Kidney tubule cell (primary cell): ENCODE measurements around the gene RAP1GAP2.
"Not testable (repeated sequence)": the region's sequence is repeated elsewhere in the genome, so short reads cannot be mapped to it uniquely, and the experiment has no call there.

Experiments used
- DNase-seq: peaks from one replicate; pipeline ENCODE4 v3.0.0-alpha.2; 2018; ENCODE audit warnings: low spot score

Gene RAP1GAP2

GRCh38 chr17:2883544-2884213, 87.4 kb downstream of the RAP1GAP2 start:
- DNase-seq: peak; percentile 60

GRCh38 chr17:2885733-2886132, 89.5 kb downstream of the RAP1GAP2 start:
- DNase-seq: no peak

DNA sequence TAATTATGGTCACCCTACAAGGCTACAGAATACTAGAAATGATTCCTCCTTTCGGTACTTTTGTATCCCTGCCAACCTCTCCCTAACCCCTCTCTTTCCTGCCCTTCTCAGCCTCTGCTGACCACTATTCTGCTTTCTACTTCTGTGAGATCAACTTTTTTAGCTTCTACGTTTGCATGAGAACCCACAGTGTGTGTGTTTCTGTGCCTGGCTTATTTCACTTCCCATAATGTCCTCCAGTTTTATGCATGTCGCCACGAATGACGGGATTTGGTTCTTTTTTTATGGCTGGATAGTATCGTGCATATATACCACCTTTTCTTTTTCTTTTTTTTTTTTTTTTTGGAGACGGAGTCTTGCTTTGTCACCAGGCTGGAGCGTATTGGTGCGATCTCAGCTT, 92.1 kb downstream of the RAP1GAP2 start:
- DNase-seq: no peak

GRCh38 chr17:2889256-2889655, 93.0 kb downstream of the RAP1GAP2 start:
- peak; percentile 28 for DNase-seq

GRCh38 chr17:2890778-2891177, 94.5 kb downstream of the RAP1GAP2 start:
- not testable (repeated sequence) for DNase-seq

GRCh38 chr17:2892305-2892971, 96.2 kb downstream of the RAP1GAP2 start:
- peak; percentile 96 for DNase-seq

DNA sequence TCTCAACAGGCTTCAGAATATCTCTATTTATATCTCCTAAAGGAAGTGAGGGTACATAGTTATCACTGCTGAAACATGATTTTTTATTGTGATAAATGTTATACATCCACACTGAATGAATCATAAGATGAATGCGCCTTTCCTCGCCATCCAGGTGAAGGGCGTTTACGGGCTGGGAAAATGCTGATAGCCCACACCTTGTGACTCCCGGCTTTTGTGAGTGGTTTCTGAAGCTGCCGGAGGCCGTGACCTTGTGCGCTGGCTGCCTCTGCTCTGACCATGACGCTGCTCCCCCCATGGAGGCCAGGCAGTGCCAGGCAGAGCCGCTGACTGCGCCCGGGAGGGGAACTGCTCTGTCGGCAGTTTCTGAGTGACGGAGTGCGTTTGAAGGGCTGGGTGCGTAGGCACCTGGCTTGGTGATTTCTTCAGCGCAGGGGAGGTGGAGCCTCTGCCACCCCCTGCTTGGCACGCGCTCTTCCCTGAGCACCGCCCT, 97.2 kb downstream of the RAP1GAP2 start:
- peak; percentile 87 for DNase-seq

DNA sequence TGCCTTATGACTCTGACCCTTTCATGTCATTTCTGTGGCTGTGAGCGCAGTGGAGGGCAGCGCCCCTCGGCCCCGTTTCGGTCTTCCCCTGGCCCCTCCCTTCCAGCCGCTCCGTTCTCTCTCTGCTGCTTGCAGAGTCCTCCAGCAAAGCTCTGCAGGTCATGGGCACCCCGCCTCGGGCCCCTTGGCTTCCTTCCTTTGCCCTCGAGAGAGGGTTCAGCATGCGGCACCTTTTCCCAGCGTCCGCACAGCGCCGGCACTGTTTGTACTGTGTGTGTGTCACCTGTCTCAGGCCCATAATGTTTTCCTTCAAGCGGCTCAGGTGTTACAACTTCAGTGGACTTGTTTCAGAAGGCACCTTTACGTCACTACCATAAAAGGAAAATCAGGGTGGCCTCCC, 98.5 kb downstream of the RAP1GAP2 start:
- DNase-seq: no peak

GRCh38 chr17:2897605-2898004, 101.4 kb downstream of the RAP1GAP2 start:
- no peak for DNase-seq

GRCh38 chr17:2898255-2898926, 102.2 kb downstream of the RAP1GAP2 start:
- no peak for DNase-seq

- peak; percentile 86 for DNase-seq
Observed at GRCh38 chr17:2899906-2900305, 103.7 kb downstream of the RAP1GAP2 start.

DNA sequence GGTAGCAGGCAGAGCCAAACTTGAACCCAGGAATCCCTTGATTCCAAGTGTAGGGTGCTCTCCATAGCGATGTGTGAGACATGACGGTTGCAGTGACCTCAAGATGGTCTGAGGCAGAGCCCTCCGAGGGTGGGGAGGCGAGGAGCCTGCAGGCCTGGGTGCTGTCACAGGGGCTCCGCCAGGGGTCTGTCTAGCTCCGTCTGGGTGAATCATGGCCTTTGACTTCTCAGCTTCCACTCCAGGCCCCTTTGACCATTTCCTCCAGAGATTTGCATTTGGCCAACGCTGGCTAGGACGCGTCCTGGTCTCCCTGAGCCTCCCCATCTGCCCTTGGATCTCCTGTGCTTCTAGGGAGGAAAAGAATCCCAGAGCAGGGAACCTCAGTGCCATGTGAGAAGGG, 104.6 kb downstream of the RAP1GAP2 start:
- DNase-seq: no peak

GRCh38 chr17:2901582-2901981, 105.3 kb downstream of the RAP1GAP2 start:
- DNase-seq: no peak

- DNase-seq: no peak
Observed at GRCh38 chr17:2902546-2902945, 106.3 kb downstream of the RAP1GAP2 start.

GRCh38 chr17:2903193-2903974, 107.1 kb downstream of the RAP1GAP2 start:
- no peak for DNase-seq

DNA sequence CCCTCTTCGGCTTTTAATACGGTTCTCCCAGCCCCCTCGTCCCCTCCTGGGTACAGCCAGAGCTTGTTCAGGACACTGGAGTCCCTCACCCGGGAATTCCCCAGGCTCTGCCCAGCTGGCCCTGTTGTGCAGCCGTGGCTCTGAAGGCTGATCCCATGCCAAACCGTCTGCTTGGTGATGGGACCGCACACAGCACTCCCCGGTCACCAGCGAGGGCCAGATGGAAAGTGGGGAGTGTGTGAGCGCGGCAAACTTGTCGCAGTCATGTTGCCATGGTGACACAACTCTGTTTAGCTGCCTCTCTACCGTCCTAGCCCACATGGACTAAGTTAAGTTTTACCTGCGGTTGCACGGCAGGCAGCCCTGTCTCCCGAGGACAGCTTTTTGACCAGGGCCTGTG, 107.9 kb downstream of the RAP1GAP2 start:
- peak; percentile 88 for DNase-seq

GRCh38 chr17:2905269-2905668, 109.0 kb downstream of the RAP1GAP2 start:
- no peak for DNase-seq

DNA sequence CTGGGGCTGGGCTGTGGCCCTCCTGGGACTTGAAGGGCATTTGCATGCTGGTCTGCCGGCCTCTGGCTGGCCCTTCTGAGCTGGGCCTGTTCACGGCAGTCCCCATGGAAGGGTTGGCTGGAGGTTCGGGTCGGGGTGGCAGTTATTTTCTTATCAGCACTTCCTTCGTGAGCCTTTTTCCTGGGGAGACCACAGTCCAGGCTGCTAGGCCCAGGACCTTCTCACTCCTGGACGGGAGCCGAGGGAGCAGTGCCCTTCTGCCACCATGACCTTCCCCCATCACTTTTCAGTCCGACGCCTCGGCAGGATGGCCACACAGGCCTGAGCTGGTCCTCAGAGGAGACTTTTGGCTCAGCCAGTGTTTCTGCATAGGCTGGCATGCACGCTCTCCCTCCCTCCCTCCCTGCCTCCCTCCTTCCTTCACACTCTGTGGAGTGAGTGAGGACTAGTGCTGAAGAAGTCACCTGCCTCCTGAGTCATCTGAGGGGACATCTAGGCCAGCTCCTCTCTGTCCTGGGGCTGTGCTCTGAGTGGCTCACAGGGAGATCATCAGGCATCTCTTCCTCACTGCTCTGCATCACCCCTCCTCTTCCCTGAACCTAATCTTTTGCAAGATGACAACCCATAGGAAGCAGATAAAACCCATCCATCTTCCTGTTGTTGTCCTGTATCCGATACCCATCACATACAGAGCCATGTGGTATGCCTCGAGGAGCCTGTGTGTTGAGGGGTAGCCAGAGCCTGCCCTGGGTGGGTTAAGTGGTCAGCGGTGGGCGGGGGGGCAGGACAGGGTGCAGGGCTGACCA, 109.7 kb downstream of the RAP1GAP2 start:
- peak; percentile 75 for DNase-seq

- DNase-seq: peak; percentile 82
Observed at GRCh38 chr17:2906901-2907300, 110.7 kb downstream of the RAP1GAP2 start.

DNA sequence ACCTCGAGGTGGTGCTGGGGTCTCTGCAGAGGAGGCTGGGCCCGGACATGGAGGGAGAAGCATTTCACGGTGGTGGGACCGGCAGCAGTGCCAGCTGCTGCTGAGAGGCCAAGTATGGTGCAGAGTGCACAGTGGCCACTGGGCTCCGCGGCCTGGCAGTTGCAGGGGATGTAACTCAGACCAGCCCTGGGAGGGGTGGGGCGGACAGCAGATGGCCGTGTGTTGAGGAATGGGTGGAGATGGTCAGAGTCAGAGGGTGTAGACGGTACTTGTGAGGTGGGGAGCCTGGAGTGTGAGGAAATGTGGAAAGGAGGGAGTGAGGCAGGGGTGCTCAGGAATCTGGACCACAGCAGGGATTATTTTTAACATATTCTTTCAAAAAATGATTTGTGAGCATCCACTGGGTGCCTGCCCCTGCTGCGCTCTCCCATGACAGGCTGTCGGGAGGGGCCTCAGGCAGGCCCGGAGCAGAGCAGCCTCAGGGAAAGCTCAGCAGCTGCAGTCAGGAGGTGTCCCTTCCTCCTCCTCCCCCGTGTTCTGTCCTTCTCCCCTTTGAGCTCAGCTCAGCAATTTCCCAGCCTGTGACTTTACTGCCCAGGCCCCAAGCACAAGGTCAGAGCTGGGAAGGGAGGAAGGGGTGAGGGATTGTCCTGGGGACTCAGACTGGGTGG, 113.1 kb downstream of the RAP1GAP2 start:
- DNase-seq: no peak

GRCh38 chr17:2909846-2910234, 113.6 kb downstream of the RAP1GAP2 start:
- DNase-seq: peak; percentile 58
